Transverse colon (tissue), 4 donors: Measurements from ENCODE around the gene TEK. TPM values are rescaled to one million over a fixed set of nuclear protein-coding genes. Genes with fewer than 3 reads are reported as not detected.

ENCODE experiments used
- DNase-seq: peaks from one replicate; pipeline ENCODE4 v3.0.0-alpha.2; 2019
- H3K27ac ChIP-seq, 4 donors: fragments of 200-600 bp; sonication (generic); 2 replicates each; pipeline ENCODE4 v1.5.1; 2016 to 2018; ENCODE audit warnings: inconsistent platforms in 4 of 4
- H3K27me3 ChIP-seq: fragments of 200-600 bp; sonication (generic); 2 replicates; pipeline ENCODE4 v1.5.1; 2017; ENCODE audit warnings: inconsistent platforms
- H3K36me3 ChIP-seq, 4 donors: fragments of 200-600 bp; sonication (generic); 2 replicates each; pipeline ENCODE4 v1.5.1; 2017 to 2019; ENCODE audit warnings: inconsistent platforms in 4 of 4
- H3K4me1 ChIP-seq, 4 donors: fragments of 200-600 bp; sonication (generic); 2 replicates each; pipeline ENCODE4 v1.5.1; 2017 to 2020; ENCODE audit warnings: inconsistent platforms in 4 of 4
- H3K4me3 ChIP-seq, 4 donors: fragments of 200-600 bp; sonication (generic); 1 replicate in 1 of 4; 2 replicates in 3 of 4; pipeline versions ENCODE4 v1.5.1 to v1.6.1; 2017 to 2019; ENCODE audit warnings: inconsistent platforms in 4 of 4
- H3K9me3 ChIP-seq, 2 donors: fragments of 200-600 bp; sonication (generic); 2 replicates each; pipeline ENCODE4 v1.5.1; 2017 to 2019; ENCODE audit warnings: inconsistent platforms in 2 of 2
- CTCF ChIP-seq, 5 experiments: fragments of 200-600 bp in 3 of 5; fragments of 450-650 bp in 2 of 5; sonication (generic) in 3 of 5; IDR thresholded peaks; 1 replicate in 2 of 5; 2 replicates in 3 of 5; pipeline ENCODE4 v1.5.1; 2016 to 2017; ENCODE audit warnings: antibody characterized with exemption in 5 of 5, inconsistent platforms in 3 of 5, mild to moderate bottlenecking in 2 of 5, moderate library complexity in 1 of 5
- EP300 ChIP-seq: sonication (generic); formaldehyde crosslinking; IDR thresholded peaks from one replicate; pipeline ENCODE4 v1.6.1; 2017; ENCODE audit warnings: antibody characterized with exemption, low read depth
- POLR2A ChIP-seq: fragments of 450-650 bp; IDR thresholded peaks from one replicate; pipeline ENCODE4 v1.6.1; 2016; ENCODE audit warnings: antibody characterized with exemption, mild to moderate bottlenecking, moderate library complexity
- POLR2AphosphoS5 ChIP-seq, 3 donors: sonication (generic); formaldehyde crosslinking; IDR thresholded peaks; one replicate each; pipeline ENCODE4 v1.6.1; 2016; ENCODE audit warnings: antibody characterized with exemption in 3 of 3
- WGBS, 2 donors: methylation state at CpG; one replicate each; pipeline ENCODE4 v1.1.5; 2018; ENCODE audit warnings: low coverage in 1 of 2; 5-methylcytosine and 5-hydroxymethylcytosine counted together
- in situ Hi-C, 4 donors: fragments of 200-750 bp; cut with MboI; loops; one replicate each; pipeline versions ENCODE4 v1.15.0 to v1.15.1; 2017; ENCODE audit warnings: low sequenced_read_pairs in 3 of 4, low pct_ligation_motif_present in 1 of 4, low pct_unique_long_range_greater_than_20kb in 1 of 4
- intact Hi-C: fragments of 100-400 bp; cut with DNase I; formaldehyde crosslinking; loops from one replicate; pipeline ENCODE4 v1.15.1; 2023; ENCODE audit warnings: low total_unique reads
- total RNA-seq, 4 donors: library from RNA; depleted of rRNA; stranded (reverse); fragments of >200 nt; gene quantifications; one replicate each; pipeline ENCODE4 v1.1.0, GENCODE V29; 2016

The TEK gene
- total RNA-seq, 4 donors from 2014 or later: 1.5 to 4.0 (median 3.0) TPM

- Histone ChIP-seq H3K36me3 (no peaks in the 10 kb centered on the region), H3K9me3 (no peaks in the 10 kb centered on the region), H3K4me1 (peaks cover 0 to 16% (median 2%) of the 10 kb centered on the region in 4 donors), H3K4me3 (no peak overlapping the region), H3K27me3 (no peaks in the 10 kb centered on the region), H3K27ac (no peak overlapping the region)
- in situ Hi-C loops (no loop called here), intact Hi-C loops (loop anchor here (10.0 kb wide), 1 partner anchor 367 kb away; no protein-coding TSS in a partner anchor)
- TF ChIP-seq POLR2AphosphoS5 (IDR thresholded peaks at IDR 0.05): no peak
- TF ChIP-seq CTCF (IDR thresholded peaks at IDR 0.05): no peak
- no peak for TF ChIP-seq POLR2A
- no peak for TF ChIP-seq EP300
- DNase-seq: no peak
These were observed 89.2 kb downstream of the TEK start for GRCh38 chr9:27198190-27198589.

GRCh38 chr9:27202056-27202455, 93.0 kb downstream of the TEK start:
- Histone ChIP-seq H3K36me3 (no peaks in the 10 kb centered on the region), H3K4me1 (no peaks in the 10 kb centered on the region), H3K27me3 (no peaks in the 10 kb centered on the region), H3K4me3 (no peak overlapping the region), H3K9me3 (no peaks in the 10 kb centered on the region), H3K27ac (no peak overlapping the region)
- 65 to 80% methylated on average over 2 of the region's 2 CpGs for WGBS, 2 donors
- DNase-seq: no peak
- intact Hi-C loops: no loop called here
- TF ChIP-seq POLR2A (no peak), POLR2AphosphoS5 (IDR thresholded peaks at IDR 0.05) (no peak), EP300 (no peak)
- in situ Hi-C loops: no loop called here

GRCh38 chr9:27203783-27204182, 94.8 kb downstream of the TEK start:
- H3K4me3 ChIP-seq: no peak overlapping the region
- in situ Hi-C loops: no loop called here
- H3K4me1 ChIP-seq: no peaks in the 10 kb centered on the region
- WGBS, 2 donors: 71% methylated on average over 3 of the region's 3 CpGs
- H3K27me3 ChIP-seq: no peaks in the 10 kb centered on the region
- no peaks in the 10 kb centered on the region for H3K36me3 ChIP-seq
- intact Hi-C loops: no loop called here
- no peak for DNase-seq
- no peaks in the 10 kb centered on the region for H3K9me3 ChIP-seq
- TF ChIP-seq CTCF (IDR thresholded peaks at IDR 0.05) (no peak), EP300 (no peak), POLR2A (no peak), POLR2AphosphoS5 (IDR thresholded peaks at IDR 0.05) (no peak)
- no peak overlapping the region for H3K27ac ChIP-seq

GRCh38 chr9:27204578-27204977, 95.6 kb downstream of the TEK start:
- Histone ChIP-seq H3K36me3 (no peaks in the 10 kb centered on the region), H3K4me3 (no peak overlapping the region), H3K27me3 (no peaks in the 10 kb centered on the region), H3K9me3 (no peaks in the 10 kb centered on the region), H3K4me1 (no peaks in the 10 kb centered on the region), H3K27ac (no peak overlapping the region)
- no peak for DNase-seq
- 80 to 100% methylated on average over 1 to 4 of the region's 4 CpGs for WGBS, 2 donors
- TF ChIP-seq POLR2A (no peak), CTCF (IDR thresholded peaks at IDR 0.05) (no peak), POLR2AphosphoS5 (IDR thresholded peaks at IDR 0.05) (no peak), EP300 (no peak)
- in situ Hi-C loops: no loop called here
- intact Hi-C loops: no loop called here

- WGBS, 2 donors: 78 to 89% methylated on average over 2 of the region's 2 CpGs
- in situ Hi-C loops: no loop called here
These were observed 96.2 kb downstream of the TEK start for GRCh38 chr9:27205198-27205597.

More at GRCh38 chr9:27205198-27205597, 96.2 kb downstream of the TEK start:
- intact Hi-C loops: no loop called here
- no peaks in the 10 kb centered on the region for H3K27me3 ChIP-seq
- H3K4me1 ChIP-seq: no peaks in the 10 kb centered on the region
- DNase-seq: no peak
- no peaks in the 10 kb centered on the region for H3K36me3 ChIP-seq
- no peak overlapping the region for H3K27ac ChIP-seq
- TF ChIP-seq EP300: no peak
- no peak for TF ChIP-seq CTCF (IDR thresholded peaks at IDR 0.05)
- no peak for TF ChIP-seq POLR2A
- no peak for TF ChIP-seq POLR2AphosphoS5 (IDR thresholded peaks at IDR 0.05)
- H3K4me3 ChIP-seq: no peak overlapping the region
- no peaks in the 10 kb centered on the region for H3K9me3 ChIP-seq
